Ovary (tissue), 3 donors: ENCODE data around the gene SPSB3.

Source experiments
- CTCF ChIP-seq, 3 donors: fragments of 450-650 bp in 2 of 3; fragments of 200-600 bp in 1 of 3; IDR thresholded peaks; one replicate each; pipeline versions ENCODE4 v1.5.1 to v1.8.0; 2016 to 2022; ENCODE audit warnings: antibody characterized with exemption in 3 of 3, mild to moderate bottlenecking in 1 of 3
- EP300 ChIP-seq: sonication (generic); formaldehyde crosslinking; IDR thresholded peaks from one replicate; pipeline ENCODE4 v1.6.1; 2017; ENCODE audit warnings: antibody characterized with exemption
- donor health status: DM: no; HTN: no; CAD: no.

- TF ChIP-seq EP300 (no peak), CTCF (IDR thresholded peaks at IDR 0.05) (no peak)
Observed at GRCh38 chr16:1771188-1771863, 11.0 kb downstream of the SPSB3 start, which contains the start of gene NME3.
